ENCODE data around the gene TOMM22. TPM values are rescaled to one million over a fixed set of nuclear protein-coding genes. Genes with fewer than 3 reads are reported as not detected.
A peak's percentile ranks its signal among the peaks of the same experiment; 100 is the strongest.

The TOMM22 gene
- total RNA-seq, 2 donors from 2014 or later, result 16.1 to 35.8 TPM

GRCh38 chr22:38645430-38645829, 36.3 kb upstream of the TOMM22 start:
- ATAC-seq (ENCODE audit: insufficient number of reproducible peaks, low FRiP score, low read depth) (no peak), DNase-seq (ENCODE audit: low spot score) (no peak)
- Histone ChIP-seq H3K27me3 (replicated peaks; ENCODE audit: insufficient read depth) (no peaks in the 10 kb centered on the region), H3K4me3 (no peak overlapping the region), H3K36me3 (no peaks in the 10 kb centered on the region), H3K9me3 (no peaks in the 10 kb centered on the region), H3K4me1 (ENCODE audit: control insufficient read depth in 1 of 2, low read depth in 2 of 2) (no peaks in the 10 kb centered on the region), H3K27ac (no peak overlapping the region)
- TF ChIP-seq CTCF (IDR thresholded peaks at IDR 0.05), result no peak

DNA sequence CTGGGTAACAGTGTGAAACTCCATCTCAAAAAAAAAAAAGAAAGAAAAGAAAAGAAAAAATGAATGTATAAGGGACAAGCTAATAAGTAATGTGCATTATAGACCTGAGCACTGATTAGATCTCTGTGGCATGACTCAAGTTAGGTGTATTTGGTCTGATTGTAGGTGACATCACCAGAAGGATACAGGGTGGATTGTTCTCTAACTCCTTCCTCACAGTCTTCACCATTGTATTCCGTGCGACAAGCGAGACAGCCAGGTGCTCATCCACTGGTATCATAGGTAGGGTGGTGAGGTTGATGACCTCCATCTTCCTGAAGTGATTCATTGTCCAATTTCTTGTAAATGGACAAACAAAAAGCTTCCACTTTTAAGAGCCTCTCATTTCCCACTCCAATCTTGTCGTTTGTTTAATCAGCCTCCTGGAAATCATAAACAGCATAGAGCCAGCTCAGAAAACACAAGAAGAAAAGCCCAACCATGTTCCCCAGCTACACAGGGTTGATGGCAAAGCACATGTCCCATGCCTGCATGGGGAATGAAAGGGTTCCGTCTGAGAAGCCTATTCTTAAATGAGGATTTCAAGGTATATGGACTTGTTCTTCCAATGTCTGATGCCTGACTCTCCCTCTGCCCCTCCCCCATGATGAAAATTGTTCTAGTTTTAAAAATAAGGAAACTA, 31.8 kb upstream of the TOMM22 start:
- ATAC-seq (ENCODE audit: insufficient number of reproducible peaks, low FRiP score, low read depth) (no peak), DNase-seq (ENCODE audit: low spot score) (no peak)
- no peak for TF ChIP-seq CTCF (IDR thresholded peaks at IDR 0.05)
- H3K4me1 ChIP-seq (ENCODE audit: control insufficient read depth in 1 of 2, low read depth in 2 of 2), result no peaks in the 10 kb centered on the region
- H3K27ac ChIP-seq, result no peak overlapping the region
- H3K4me3 ChIP-seq, result no peak overlapping the region
- no peaks in the 10 kb centered on the region for H3K36me3 ChIP-seq
- no peaks in the 10 kb centered on the region for H3K27me3 ChIP-seq (replicated peaks; ENCODE audit: insufficient read depth)
- no peaks in the 10 kb centered on the region for H3K9me3 ChIP-seq

DNA sequence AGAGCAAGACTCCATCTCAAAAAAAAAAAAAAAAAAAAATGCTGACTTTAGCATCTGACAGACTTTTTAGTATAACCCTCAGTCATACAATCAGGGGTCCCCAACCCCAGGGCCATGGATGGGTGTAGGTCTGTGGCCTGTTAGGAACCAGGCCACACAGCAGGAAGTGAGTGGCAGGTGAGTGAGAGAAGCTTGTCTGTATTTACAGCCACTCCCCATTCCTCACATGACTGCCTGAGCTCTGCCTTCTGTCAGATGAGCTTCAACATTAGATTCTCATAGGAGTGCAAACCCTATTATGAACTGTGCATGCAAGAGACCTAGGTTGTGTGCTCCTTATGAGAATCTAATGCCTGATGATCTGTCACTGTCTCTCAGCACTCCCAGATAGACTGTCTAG, 28.9 kb upstream of the TOMM22 start:
- no peak overlapping the region for H3K27ac ChIP-seq
- TF ChIP-seq CTCF (IDR thresholded peaks at IDR 0.05), result no peak
- no peaks in the 10 kb centered on the region for H3K27me3 ChIP-seq (replicated peaks; ENCODE audit: insufficient read depth)
- H3K9me3 ChIP-seq, result no peaks in the 10 kb centered on the region
- DNase-seq (ENCODE audit: low spot score) (no peak), ATAC-seq (ENCODE audit: insufficient number of reproducible peaks, low FRiP score, low read depth) (no peak)
- no peaks in the 10 kb centered on the region for H3K36me3 ChIP-seq
- H3K4me1 ChIP-seq (ENCODE audit: control insufficient read depth in 1 of 2, low read depth in 2 of 2), result peaks cover 7 to 12% of the 10 kb centered on the region in 2 donors
- H3K4me3 ChIP-seq, result no peak overlapping the region

DNA sequence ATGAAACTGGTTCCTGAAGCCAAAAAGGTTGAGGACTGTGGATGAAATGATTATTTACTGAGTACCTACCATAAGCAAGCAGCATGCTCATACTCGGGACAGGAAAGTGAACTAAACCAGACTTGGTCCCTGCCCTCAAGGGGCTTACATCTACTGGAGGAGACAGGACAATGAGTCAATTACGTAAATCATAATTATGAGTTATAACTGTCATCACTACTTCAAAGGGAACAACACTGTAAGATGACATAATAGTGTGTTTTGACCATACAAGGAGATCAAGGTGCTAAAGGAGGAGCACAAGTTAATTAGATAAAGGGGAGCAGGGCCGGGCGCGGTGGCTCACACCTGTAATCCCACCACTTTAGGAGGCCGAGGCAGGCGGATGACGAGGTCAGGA, 28.0 kb upstream of the TOMM22 start:
- no peak for ATAC-seq (ENCODE audit: insufficient number of reproducible peaks, low FRiP score, low read depth)
- H3K27me3 ChIP-seq (replicated peaks; ENCODE audit: insufficient read depth), result no peaks in the 10 kb centered on the region
- DNase-seq (ENCODE audit: low spot score), result no peak
- no peak overlapping the region for H3K27ac ChIP-seq
- no peaks in the 10 kb centered on the region for H3K36me3 ChIP-seq
- TF ChIP-seq CTCF (IDR thresholded peaks at IDR 0.05), result no peak
- no peak overlapping the region for H3K4me3 ChIP-seq
- H3K9me3 ChIP-seq, result no peaks in the 10 kb centered on the region
- H3K4me1 ChIP-seq (ENCODE audit: control insufficient read depth in 1 of 2, low read depth in 2 of 2), result peaks cover 7 to 12% of the 10 kb centered on the region in 2 donors

DNA sequence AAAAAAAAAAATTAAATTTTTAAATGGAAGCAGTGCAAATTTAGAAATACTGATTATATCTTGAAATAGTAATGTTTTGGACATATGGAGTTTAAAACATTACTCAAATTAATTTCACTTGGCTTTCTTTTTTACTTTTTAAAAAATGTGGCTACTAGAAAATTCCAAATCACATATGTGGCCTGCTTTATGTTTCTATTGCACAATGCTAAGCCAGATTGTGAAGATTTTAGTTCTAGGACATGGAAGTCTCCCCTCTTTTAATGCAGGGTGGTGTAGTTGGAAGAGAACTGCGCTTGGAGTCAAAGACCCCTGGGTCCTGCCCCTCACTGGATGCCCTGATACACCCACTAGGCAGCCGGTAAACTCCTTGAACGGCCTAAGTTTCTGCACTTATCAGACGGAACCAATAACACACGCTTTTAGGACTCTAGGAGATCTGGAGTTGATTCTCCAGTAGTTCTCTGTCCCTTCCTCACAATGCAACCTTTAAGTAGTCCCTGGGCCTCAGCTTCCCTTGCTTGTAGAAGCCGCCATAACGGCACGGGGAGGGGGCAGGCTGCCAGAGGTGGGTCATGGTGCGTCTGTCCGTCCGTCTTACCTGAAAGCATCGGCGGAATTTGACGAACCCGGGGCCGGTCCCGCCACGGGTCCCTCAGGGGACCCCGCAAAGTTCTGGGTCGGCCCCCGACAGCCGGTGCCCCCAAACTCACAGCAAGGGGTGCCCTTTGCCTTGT, 26.1 kb upstream of the TOMM22 start:
- DNase-seq (ENCODE audit: low spot score) (no peak), ATAC-seq (ENCODE audit: insufficient number of reproducible peaks, low FRiP score, low read depth) (no peak)
- Histone ChIP-seq H3K4me1 (ENCODE audit: control insufficient read depth in 1 of 2, low read depth in 2 of 2) (peaks cover 7 to 12% of the 10 kb centered on the region in 2 donors), H3K27ac (peak overlapping the region; percentile 64 to 80), H3K27me3 (replicated peaks; ENCODE audit: insufficient read depth) (no peaks in the 10 kb centered on the region), H3K4me3 (peak overlapping the region; percentile 82), H3K9me3 (no peaks in the 10 kb centered on the region), H3K36me3 (no peaks in the 10 kb centered on the region)
- no peak for TF ChIP-seq CTCF (IDR thresholded peaks at IDR 0.05)

Data from thoracic aorta (tissue), 2 donors.